A549 treated with ZK216348 at 1 μM for 4 hours (cell line): ENCODE results near the gene TMEM120B. TPM values are rescaled to one million over a fixed set of nuclear protein-coding genes. Genes with fewer than 3 reads are reported as not detected.

Source experiments
- total RNA-seq: library from RNA; stranded (reverse); fragments of 200-300 nt; extraction: Qiagen RNA extraction; gene quantifications from 5 replicates; pipeline ENCODE4 v1.2.3, GENCODE V29; 2022; ENCODE audit warnings: low read depth

Gene TMEM120B
- total RNA-seq: 8.6 to 14.5 TPM (median 13.0 TPM) in 5 replicates

GRCh38 chr12:121712461-121713256, at the start of gene TMEM120B:
Gene TMEM120B (plus strand): TSS chr12:121712752. CDS start chr12:121712896, 144 bp downstream.

DNA sequence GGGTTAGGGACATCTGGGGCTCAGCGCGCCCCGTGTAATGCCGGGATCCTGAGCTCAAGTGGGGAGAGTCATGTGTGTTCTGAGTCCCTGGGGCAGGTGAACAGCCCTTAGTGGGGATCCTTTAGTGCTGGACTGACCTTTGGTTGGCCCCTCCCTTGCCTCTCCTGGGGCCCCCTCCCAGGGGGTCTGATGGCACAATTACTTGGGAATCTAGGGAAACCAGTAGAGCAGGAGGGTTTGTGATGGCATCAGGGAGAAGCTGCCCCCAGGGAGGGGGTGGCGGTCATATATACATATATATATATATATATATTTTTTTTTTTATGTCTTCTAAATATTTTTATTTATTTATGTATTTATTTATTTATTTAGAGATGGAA, 43.0 kb upstream of the TMEM120B start, which contains the start of gene MORN3:
Gene MORN3, minus strand, starts transcription at position 134 of the 380 bp plus-strand sequence. CDS start 171 bp downstream, outside the sequence.

GRCh38 chr12:121793440-121793837, 80.9 kb downstream of the TMEM120B start, which contains the start of gene RHOF:
Gene RHOF (minus strand): TSS chr12:121793688. CDS start chr12:121793633, 55 bp downstream.

DNA sequence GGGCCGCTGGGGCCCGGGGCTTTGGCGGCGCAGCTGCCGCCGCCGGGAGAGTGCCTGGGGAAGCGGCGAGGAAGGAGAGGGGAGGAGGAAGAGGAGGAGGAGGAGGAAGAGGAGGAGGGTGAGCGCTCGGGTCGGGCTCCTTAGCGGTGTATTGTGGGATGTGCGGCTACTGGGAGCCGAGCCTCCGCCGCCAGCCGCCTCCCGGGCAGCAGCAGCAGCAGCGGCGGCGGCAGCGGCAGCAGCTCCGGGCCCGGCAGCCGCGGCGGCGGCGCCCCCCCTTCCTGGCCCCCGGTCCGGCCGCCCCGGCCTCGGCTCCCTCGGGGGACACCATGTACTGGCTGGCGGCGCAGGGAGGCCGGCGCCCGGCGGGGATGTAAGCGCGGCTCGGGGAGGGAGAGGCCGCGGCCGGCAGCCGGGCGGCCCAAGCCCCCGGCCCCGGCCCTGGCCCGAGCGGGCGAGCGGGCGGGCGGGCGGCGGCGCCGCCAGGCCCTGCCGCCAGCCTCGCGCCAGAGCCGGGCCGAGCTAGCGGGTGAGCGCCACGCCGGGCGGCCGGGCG, 91.4 kb downstream of the TMEM120B start, which contains the start of gene SETD1B:
Gene SETD1B, plus strand, starts transcription at position 149 of the 556 bp plus-strand sequence. CDS start 729 bp downstream, outside the sequence.

Other genes with a start within 250 kb of the TMEM120B start
- gene KDM2B, start 131.7 kb upstream of the TMEM120B start, total RNA-seq: 16.5 to 22.4 TPM (median 21.0 TPM) in 5 replicates
- gene ORAI1, start 86.2 kb upstream of the TMEM120B start, total RNA-seq: 18.8 to 40.6 TPM (median 38.9 TPM) in 5 replicates
- 0.11 to 0.33 TPM (median 0.15 TPM) in 4 of 5 replicates, not detected in the other for gene MORN3, start 43.1 kb upstream of the TMEM120B start, total RNA-seq
- 93.3 to 148 TPM (median 132 TPM) in 5 replicates for gene RHOF, start 80.9 kb downstream of the TMEM120B start, total RNA-seq
- gene SETD1B, start 91.3 kb downstream of the TMEM120B start, total RNA-seq: 7.9 to 16.3 TPM (median 13.7 TPM) in 5 replicates
- gene HPD, start 146.1 kb downstream of the TMEM120B start, total RNA-seq: 1.0 to 2.0 TPM (median 1.5 TPM) in 5 replicates
- gene PSMD9, start 176.0 kb downstream of the TMEM120B start, total RNA-seq: 113 to 152 TPM (median 122 TPM) in 5 replicates
- gene CFAP251, start 205.8 kb downstream of the TMEM120B start, total RNA-seq: 0.88 to 2.6 TPM (median 1.5 TPM) in 5 replicates